ENCODE data around the gene BDP1.
"Not testable (repeated sequence)": the region's sequence is repeated elsewhere in the genome, so short reads cannot be mapped to it uniquely, and the experiment has no call there.

Gene BDP1

DNA sequence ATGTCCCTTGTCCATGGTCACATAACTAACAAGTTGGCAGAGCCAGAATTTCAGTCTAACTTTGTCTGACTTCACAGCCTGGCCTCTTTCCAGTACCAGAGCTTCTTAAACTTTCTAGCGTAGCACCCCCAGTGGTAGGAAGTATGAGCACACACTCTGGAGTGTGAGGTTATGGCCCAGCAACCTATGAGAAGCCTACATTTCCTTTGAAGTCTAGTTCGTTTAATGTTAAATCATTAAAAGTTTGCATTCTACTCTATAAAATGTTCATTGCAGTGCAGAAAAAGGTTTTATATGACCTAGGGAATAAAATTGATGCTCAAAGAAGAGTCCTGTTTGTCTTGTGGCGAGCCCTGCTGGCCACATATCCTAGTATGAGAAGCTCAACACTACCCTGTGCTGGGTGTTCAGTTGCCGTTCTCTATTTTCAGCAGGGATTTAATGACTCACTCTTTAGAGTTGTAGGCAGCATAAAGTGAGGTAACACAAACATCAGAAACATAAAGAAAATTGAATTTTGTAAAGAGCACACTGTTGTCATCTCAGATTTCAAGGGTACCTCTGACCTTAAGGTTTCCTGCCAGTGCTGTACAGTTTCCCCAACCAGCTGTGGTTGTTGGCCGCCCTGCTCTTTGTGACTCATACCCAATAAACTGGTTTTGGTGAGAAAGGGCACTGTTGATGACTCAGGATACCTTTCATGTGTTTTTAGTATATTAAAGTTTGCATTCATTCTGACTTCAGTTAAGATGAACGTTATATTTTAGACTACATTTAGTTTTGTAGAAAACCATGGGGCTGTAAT lies 146.0 kb downstream of the BDP1 start:
- Histone ChIP-seq H3K36me3 (replicated peaks; ENCODE audit: low read depth, low read length) (peaks cover 32% of the 10 kb centered on the region), H3K4me2 (ENCODE audit: low read length) (no peak overlapping the region), H3K27me3 (ENCODE audit: low read depth, low read length) (no peaks in the 10 kb centered on the region), H2AFZ (ENCODE audit: low read depth, low read length) (no peak overlapping the region), H3K9ac (ENCODE audit: low read length) (no peak overlapping the region), H3K4me3 (ENCODE audit: low read length) (no peak overlapping the region), H3K27ac (ENCODE audit: low read length) (no peak overlapping the region), H4K20me1 (ENCODE audit: insufficient read depth, low read length) (no peaks in the 10 kb centered on the region), H3K4me1 (ENCODE audit: low read length) (no peaks in the 10 kb centered on the region), H3K79me2 (ENCODE audit: low read length) (peaks cover 9% of the 10 kb centered on the region; the same call in 1 of the 2 replicates), H3K9me3 (ENCODE audit: insufficient read depth, low read length) (no peaks in the 10 kb centered on the region)
- TF ChIP-seq, protein P1, sequence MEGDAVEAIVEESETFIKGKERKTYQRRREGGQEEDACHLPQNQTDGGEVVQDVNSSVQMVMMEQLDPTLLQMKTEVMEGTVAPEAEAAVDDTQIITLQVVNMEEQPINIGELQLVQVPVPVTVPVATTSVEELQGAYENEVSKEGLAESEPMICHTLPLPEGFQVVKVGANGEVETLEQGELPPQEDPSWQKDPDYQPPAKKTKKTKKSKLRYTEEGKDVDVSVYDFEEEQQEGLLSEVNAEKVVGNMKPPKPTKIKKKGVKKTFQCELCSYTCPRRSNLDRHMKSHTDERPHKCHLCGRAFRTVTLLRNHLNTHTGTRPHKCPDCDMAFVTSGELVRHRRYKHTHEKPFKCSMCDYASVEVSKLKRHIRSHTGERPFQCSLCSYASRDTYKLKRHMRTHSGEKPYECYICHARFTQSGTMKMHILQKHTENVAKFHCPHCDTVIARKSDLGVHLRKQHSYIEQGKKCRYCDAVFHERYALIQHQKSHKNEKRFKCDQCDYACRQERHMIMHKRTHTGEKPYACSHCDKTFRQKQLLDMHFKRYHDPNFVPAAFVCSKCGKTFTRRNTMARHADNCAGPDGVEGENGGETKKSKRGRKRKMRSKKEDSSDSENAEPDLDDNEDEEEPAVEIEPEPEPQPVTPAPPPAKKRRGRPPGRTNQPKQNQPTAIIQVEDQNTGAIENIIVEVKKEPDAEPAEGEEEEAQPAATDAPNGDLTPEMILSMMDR (IDR thresholded peaks at IDR 0.05; ENCODE audit: low read depth, low read length) = peak; percentile 53
- no peak for TF ChIP-seq EZH2phosphoT487 (IDR thresholded peaks at IDR 0.05; ENCODE audit: low read depth)

DNA sequence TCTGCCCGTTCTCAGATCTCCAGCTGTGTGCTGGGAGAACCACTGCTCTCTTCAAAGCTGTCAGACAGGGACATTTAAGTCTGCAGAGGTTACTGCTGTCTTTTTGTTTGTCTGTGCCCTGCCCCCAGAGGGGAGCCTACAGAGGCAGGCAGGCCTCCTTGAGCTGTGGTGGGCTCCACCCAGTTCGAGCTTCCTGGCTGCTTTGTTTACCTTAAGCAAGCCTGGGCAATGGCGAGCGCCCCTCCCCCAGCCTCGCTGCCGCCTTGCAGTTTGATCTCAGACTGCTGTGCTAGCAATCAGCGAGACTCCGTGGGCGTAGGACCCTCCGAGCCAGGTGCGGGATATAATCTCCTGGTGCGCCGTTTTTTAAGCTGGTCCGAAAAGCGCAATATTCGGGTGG lies 154.5 kb downstream of the BDP1 start:
- not testable (repeated sequence) for H3K27me3 ChIP-seq (ENCODE audit: low read depth, low read length); H3K4me1 ChIP-seq (ENCODE audit: low read length); H3K79me2 ChIP-seq (ENCODE audit: low read length); H3K9me3 ChIP-seq (ENCODE audit: insufficient read depth, low read length); H3K27ac ChIP-seq (ENCODE audit: low read length); H3K36me3 ChIP-seq (replicated peaks; ENCODE audit: low read depth, low read length); H3K9ac ChIP-seq (ENCODE audit: low read length); H4K20me1 ChIP-seq (ENCODE audit: insufficient read depth, low read length); H3K4me3 ChIP-seq (ENCODE audit: low read length); H3K4me2 ChIP-seq (ENCODE audit: low read length); H2AFZ ChIP-seq (ENCODE audit: low read depth, low read length)

DNA sequence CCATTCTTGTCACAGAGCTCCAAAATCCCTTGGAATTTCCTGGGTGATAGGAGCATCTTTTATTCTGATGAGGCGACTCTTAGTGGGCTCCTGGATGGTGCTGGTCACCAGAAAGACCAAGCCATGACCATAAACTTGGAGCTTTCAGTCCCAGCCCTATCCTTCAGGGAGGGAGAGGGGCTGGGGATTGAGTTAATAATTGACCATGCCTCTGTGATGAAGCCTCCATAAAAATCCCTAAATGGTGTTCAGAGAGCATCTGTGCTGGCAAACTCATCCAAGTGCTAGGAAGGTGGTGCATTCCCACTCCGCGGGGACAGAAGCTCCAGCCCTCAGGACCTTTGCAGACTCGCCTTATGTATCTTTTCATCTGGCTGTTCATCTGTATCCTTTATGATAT lies 160.4 kb downstream of the BDP1 start:
- H3K27ac ChIP-seq (ENCODE audit: low read length) = no peak overlapping the region
- H3K79me2 ChIP-seq (ENCODE audit: low read length) = peaks cover 49% of the 10 kb centered on the region
- H3K4me3 ChIP-seq (ENCODE audit: low read length) = no peak overlapping the region
- H3K36me3 ChIP-seq (replicated peaks; ENCODE audit: low read depth, low read length) = no peaks in the 10 kb centered on the region
- TF ChIP-seq EZH2phosphoT487 (IDR thresholded peaks at IDR 0.05; ENCODE audit: low read depth) = no peak
- TF ChIP-seq, protein P1 (IDR thresholded peaks at IDR 0.05; ENCODE audit: low read depth, low read length) = no peak
- H3K4me2 ChIP-seq (ENCODE audit: low read length) = no peak overlapping the region
- H3K4me1 ChIP-seq (ENCODE audit: low read length) = no peaks in the 10 kb centered on the region
- no peak overlapping the region for H3K9ac ChIP-seq (ENCODE audit: low read length)
- H4K20me1 ChIP-seq (ENCODE audit: insufficient read depth, low read length) = no peaks in the 10 kb centered on the region
- H3K27me3 ChIP-seq (ENCODE audit: low read depth, low read length) = no peaks in the 10 kb centered on the region
- no peaks in the 10 kb centered on the region for H3K9me3 ChIP-seq (ENCODE audit: insufficient read depth, low read length)
- no peak overlapping the region for H2AFZ ChIP-seq (ENCODE audit: low read depth, low read length)

All from OCI-LY3 (cell line).